GM18505 (cell line): ENCODE measurements around the gene DKKL1.

Source experiments
- ATAC-seq: cut with Tn5 transposase; IDR thresholded peaks from one replicate; pipeline ENCODE4 v1.9.1; 2021; ENCODE audit not compliant: unreplicated experiment
- POLR2A ChIP-seq: IDR thresholded peaks from 4 replicates; pipeline ENCODE4 v1.6.1; 2011; ENCODE audit warnings: borderline replicate concordance; ENCODE audit not compliant: insufficient read depth, insufficient read length; ENCODE audit errors: extremely low read depth

DKKL1 gene

GRCh38 chr19:49421039-49421877 is 57.6 kb downstream of the DKKL1 start:
- TF ChIP-seq POLR2A = no peak
- no peak for ATAC-seq

GRCh38 chr19:49421878-49422202 is 58.2 kb downstream of the DKKL1 start:
- ATAC-seq = no peak
- TF ChIP-seq POLR2A = no peak

- ATAC-seq = no peak
- no peak for TF ChIP-seq POLR2A
These were observed 58.9 kb downstream of the DKKL1 start for GRCh38 chr19:49422407-49423070.

- no peak for TF ChIP-seq POLR2A
These were observed 59.7 kb downstream of the DKKL1 start, which contains the start of gene PTH2 for GRCh38 chr19:49423071-49423984. Gene PTH2 (minus strand): TSS chr19:49423441. CDS start chr19:49423339, 102 bp downstream.

GRCh38 chr19:49423985-49424303 is 60.3 kb downstream of the DKKL1 start:
- TF ChIP-seq POLR2A = no peak
- ATAC-seq = no peak

More at GRCh38 chr19:49423071-49423984, 59.7 kb downstream of the DKKL1 start, which contains the start of gene PTH2:
- no peak for ATAC-seq
